AG10803 (cell line): ENCODE data around the gene HERC3.

Source experiments
- DNase-seq: peaks from one replicate; pipeline ENCODE4 v3.0.0; 2010; ENCODE audit warnings: low read depth
- H3K4me3 ChIP-seq: 2 replicates; pipeline ENCODE4 v1.5.1; 2011; ENCODE audit warnings: mild to moderate bottlenecking, low read length, control low read depth
- TF ChIP-seq, protein P1 (sequence below): conservative IDR thresholded peaks from 2 replicates; pipeline ENCODE4 v1.5.1; 2011; ENCODE audit warnings: mild to moderate bottlenecking, low read length, control low read depth, inconsistent platforms

Gene HERC3

GRCh38 chr4:88751258-88752075 lies 159.2 kb downstream of the HERC3 start:
- DNase-seq, result no peak
- TF ChIP-seq, protein P1, sequence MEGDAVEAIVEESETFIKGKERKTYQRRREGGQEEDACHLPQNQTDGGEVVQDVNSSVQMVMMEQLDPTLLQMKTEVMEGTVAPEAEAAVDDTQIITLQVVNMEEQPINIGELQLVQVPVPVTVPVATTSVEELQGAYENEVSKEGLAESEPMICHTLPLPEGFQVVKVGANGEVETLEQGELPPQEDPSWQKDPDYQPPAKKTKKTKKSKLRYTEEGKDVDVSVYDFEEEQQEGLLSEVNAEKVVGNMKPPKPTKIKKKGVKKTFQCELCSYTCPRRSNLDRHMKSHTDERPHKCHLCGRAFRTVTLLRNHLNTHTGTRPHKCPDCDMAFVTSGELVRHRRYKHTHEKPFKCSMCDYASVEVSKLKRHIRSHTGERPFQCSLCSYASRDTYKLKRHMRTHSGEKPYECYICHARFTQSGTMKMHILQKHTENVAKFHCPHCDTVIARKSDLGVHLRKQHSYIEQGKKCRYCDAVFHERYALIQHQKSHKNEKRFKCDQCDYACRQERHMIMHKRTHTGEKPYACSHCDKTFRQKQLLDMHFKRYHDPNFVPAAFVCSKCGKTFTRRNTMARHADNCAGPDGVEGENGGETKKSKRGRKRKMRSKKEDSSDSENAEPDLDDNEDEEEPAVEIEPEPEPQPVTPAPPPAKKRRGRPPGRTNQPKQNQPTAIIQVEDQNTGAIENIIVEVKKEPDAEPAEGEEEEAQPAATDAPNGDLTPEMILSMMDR, result no peak
- no peak overlapping the region for H3K4me3 ChIP-seq

GRCh38 chr4:88752076-88752463 lies 159.8 kb downstream of the HERC3 start:
- DNase-seq, result no peak
- H3K4me3 ChIP-seq, result no peak overlapping the region
- TF ChIP-seq, protein P1, result no peak

- no peak for DNase-seq
- no peak overlapping the region for H3K4me3 ChIP-seq
- TF ChIP-seq, protein P1, result no peak
Measured at GRCh38 chr4:88752754-88753153, 160.5 kb downstream of the HERC3 start.

GRCh38 chr4:88753658-88754571 lies 161.6 kb downstream of the HERC3 start:
- no peak for DNase-seq

GRCh38 chr4:88754796-88755195 lies 162.5 kb downstream of the HERC3 start:
- TF ChIP-seq, protein P1, result no peak
- no peak overlapping the region for H3K4me3 ChIP-seq
- no peak for DNase-seq

More at GRCh38 chr4:88753658-88754571, 161.6 kb downstream of the HERC3 start:
- no peak overlapping the region for H3K4me3 ChIP-seq
- TF ChIP-seq, protein P1, result no peak

GRCh38 chr4:88755454-88755853 lies 163.2 kb downstream of the HERC3 start:
- TF ChIP-seq, protein P1, result no peak
- DNase-seq, result no peak
- H3K4me3 ChIP-seq, result no peak overlapping the region
